Transverse colon (tissue), 4 donors: ENCODE results near the gene NABP2. TPM values are rescaled to one million over a fixed set of nuclear protein-coding genes. Genes with fewer than 3 reads are reported as not detected.

Experiments
- DNase-seq: peaks from one replicate; pipeline ENCODE4 v3.0.0-alpha.2; 2019
- H3K27ac ChIP-seq, 4 donors: fragments of 200-600 bp; sonication (generic); 2 replicates each; pipeline ENCODE4 v1.5.1; 2016 to 2018; ENCODE audit warnings: inconsistent platforms in 4 of 4
- H3K27me3 ChIP-seq: fragments of 200-600 bp; sonication (generic); 2 replicates; pipeline ENCODE4 v1.5.1; 2017; ENCODE audit warnings: inconsistent platforms
- H3K36me3 ChIP-seq, 4 donors: fragments of 200-600 bp; sonication (generic); 2 replicates each; pipeline ENCODE4 v1.5.1; 2017 to 2019; ENCODE audit warnings: inconsistent platforms in 4 of 4
- H3K4me1 ChIP-seq, 4 donors: fragments of 200-600 bp; sonication (generic); 2 replicates each; pipeline ENCODE4 v1.5.1; 2017 to 2020; ENCODE audit warnings: inconsistent platforms in 4 of 4
- H3K4me3 ChIP-seq, 4 donors: fragments of 200-600 bp; sonication (generic); 1 replicate in 1 of 4; 2 replicates in 3 of 4; pipeline versions ENCODE4 v1.5.1 to v1.6.1; 2017 to 2019; ENCODE audit warnings: inconsistent platforms in 4 of 4
- H3K9me3 ChIP-seq, 2 donors: fragments of 200-600 bp; sonication (generic); 2 replicates each; pipeline ENCODE4 v1.5.1; 2017 to 2019; ENCODE audit warnings: inconsistent platforms in 2 of 2
- CTCF ChIP-seq, 5 experiments: fragments of 200-600 bp in 3 of 5; fragments of 450-650 bp in 2 of 5; sonication (generic) in 3 of 5; IDR thresholded peaks; 1 replicate in 2 of 5; 2 replicates in 3 of 5; pipeline ENCODE4 v1.5.1; 2016 to 2017; ENCODE audit warnings: antibody characterized with exemption in 5 of 5, inconsistent platforms in 3 of 5, mild to moderate bottlenecking in 2 of 5, moderate library complexity in 1 of 5
- EP300 ChIP-seq: sonication (generic); formaldehyde crosslinking; IDR thresholded peaks from one replicate; pipeline ENCODE4 v1.6.1; 2017; ENCODE audit warnings: antibody characterized with exemption, low read depth
- POLR2A ChIP-seq: fragments of 450-650 bp; IDR thresholded peaks from one replicate; pipeline ENCODE4 v1.6.1; 2016; ENCODE audit warnings: antibody characterized with exemption, mild to moderate bottlenecking, moderate library complexity
- POLR2AphosphoS5 ChIP-seq, 3 donors: sonication (generic); formaldehyde crosslinking; IDR thresholded peaks; one replicate each; pipeline ENCODE4 v1.6.1; 2016; ENCODE audit warnings: antibody characterized with exemption in 3 of 3
- WGBS, 2 donors: methylation state at CpG; one replicate each; pipeline ENCODE4 v1.1.5; 2018; ENCODE audit warnings: low coverage in 1 of 2; 5-methylcytosine and 5-hydroxymethylcytosine counted together
- in situ Hi-C, 4 donors: fragments of 200-750 bp; cut with MboI; loops; one replicate each; pipeline versions ENCODE4 v1.15.0 to v1.15.1; 2017; ENCODE audit warnings: low sequenced_read_pairs in 3 of 4, low pct_ligation_motif_present in 1 of 4, low pct_unique_long_range_greater_than_20kb in 1 of 4
- intact Hi-C: fragments of 100-400 bp; cut with DNase I; formaldehyde crosslinking; loops from one replicate; pipeline ENCODE4 v1.15.1; 2023; ENCODE audit warnings: low total_unique reads
- total RNA-seq, 4 donors: library from RNA; depleted of rRNA; stranded (reverse); fragments of >200 nt; gene quantifications; one replicate each; pipeline ENCODE4 v1.1.0, GENCODE V29; 2016

Gene NABP2
- total RNA-seq, 4 donors from 2014 or later: 4.9 to 26.8 (median 15.5) TPM

GRCh38 chr12:56197921-56198635, 26.1 kb upstream of the NABP2 start:
- in situ Hi-C loops: loop anchor here in 1 of 4 donors (10.0 kb wide), 1 partner anchor 267 kb away; the partner anchor contains the start of gene SPRYD4
- Histone ChIP-seq H3K4me3 (no peak overlapping the region), H3K27ac (no peak overlapping the region), H3K27me3 (no peaks in the 10 kb centered on the region), H3K4me1 (peaks cover 0 to 11% (median 4%) of the 10 kb centered on the region in 4 donors), H3K9me3 (no peaks in the 10 kb centered on the region), H3K36me3 (no peaks in the 10 kb centered on the region)
- WGBS, 2 donors: 91 to 96% methylated on average over 3 to 9 of the region's 9 CpGs
- no peak for DNase-seq
- intact Hi-C loops: no loop called here
- TF ChIP-seq POLR2A (no peak), CTCF (IDR thresholded peaks at IDR 0.05) (no peak)

DNA sequence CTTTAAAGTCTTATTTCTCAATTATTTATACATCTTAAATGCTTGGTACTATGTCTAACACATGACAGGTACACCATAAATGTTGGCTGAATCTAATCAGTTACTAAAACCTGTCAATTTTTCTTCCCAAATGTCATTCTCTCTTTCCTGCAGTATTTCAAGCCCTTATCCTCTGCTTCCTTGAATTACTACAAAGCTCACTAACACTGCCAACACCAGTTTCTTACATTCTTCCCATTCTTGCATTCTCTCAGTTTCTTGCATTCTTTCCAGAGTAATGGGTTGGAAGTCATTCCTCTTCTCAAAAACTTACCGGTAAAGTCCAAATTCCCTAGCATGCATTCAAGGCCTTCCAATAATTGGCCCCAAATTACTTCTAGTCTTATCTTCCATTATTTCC, 25.3 kb upstream of the NABP2 start:
- Histone ChIP-seq H3K9me3 (no peaks in the 10 kb centered on the region), H3K27ac (no peak overlapping the region), H3K4me1 (peaks cover 0 to 11% (median 4%) of the 10 kb centered on the region in 4 donors), H3K27me3 (no peaks in the 10 kb centered on the region), H3K36me3 (no peaks in the 10 kb centered on the region), H3K4me3 (no peak overlapping the region)
- in situ Hi-C loops: loop anchor here in 1 of 4 donors (10.0 kb wide), 1 partner anchor 266 kb away; the partner anchor contains the start of gene SPRYD4
- intact Hi-C loops: no loop called here
- no peak for TF ChIP-seq POLR2AphosphoS5 (IDR thresholded peaks at IDR 0.05)
- TF ChIP-seq POLR2A: no peak
- TF ChIP-seq CTCF (IDR thresholded peaks at IDR 0.05): no peak
- no peak for TF ChIP-seq EP300
- no peak for DNase-seq
- 71 to 74% methylated on average over 1 of the region's 1 CpG for WGBS, 2 donors

DNA sequence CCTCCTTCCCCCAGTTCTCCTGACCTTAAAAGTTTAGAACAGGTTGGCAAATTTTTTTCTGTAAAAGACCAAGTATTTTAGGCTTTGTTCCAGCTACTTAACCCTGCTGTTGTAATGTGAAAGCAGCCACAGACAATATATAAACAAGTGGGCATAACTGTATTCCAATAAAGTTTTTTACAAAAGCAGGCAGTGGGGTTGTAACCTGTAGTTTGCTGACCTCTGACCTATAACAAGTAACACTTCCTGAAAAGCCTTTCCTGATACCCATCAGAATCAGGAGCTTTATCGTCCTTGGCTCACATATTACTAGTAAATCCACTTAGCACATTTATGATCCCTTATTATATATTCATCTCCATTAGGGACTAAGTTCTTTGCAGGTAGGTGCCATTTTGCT, 21.8 kb upstream of the NABP2 start:
- Histone ChIP-seq H3K36me3 (peaks cover 0 to 16% (median 2%) of the 10 kb centered on the region in 4 donors), H3K9me3 (no peaks in the 10 kb centered on the region), H3K4me3 (no peak overlapping the region), H3K4me1 (peaks cover 0 to 11% (median 4%) of the 10 kb centered on the region in 4 donors), H3K27me3 (no peaks in the 10 kb centered on the region), H3K27ac (peak overlapping the region in 2 of 4 donors; percentile 21 to 24)
- 17 to 34% methylated on average over 1 of the region's 1 CpG for WGBS, 2 donors
- intact Hi-C loops: no loop called here
- no peak for TF ChIP-seq EP300
- TF ChIP-seq POLR2AphosphoS5 (IDR thresholded peaks at IDR 0.05): no peak
- no peak for TF ChIP-seq CTCF (IDR thresholded peaks at IDR 0.05)
- no peak for TF ChIP-seq POLR2A
- in situ Hi-C loops: no loop called here
- no peak for DNase-seq

DNA sequence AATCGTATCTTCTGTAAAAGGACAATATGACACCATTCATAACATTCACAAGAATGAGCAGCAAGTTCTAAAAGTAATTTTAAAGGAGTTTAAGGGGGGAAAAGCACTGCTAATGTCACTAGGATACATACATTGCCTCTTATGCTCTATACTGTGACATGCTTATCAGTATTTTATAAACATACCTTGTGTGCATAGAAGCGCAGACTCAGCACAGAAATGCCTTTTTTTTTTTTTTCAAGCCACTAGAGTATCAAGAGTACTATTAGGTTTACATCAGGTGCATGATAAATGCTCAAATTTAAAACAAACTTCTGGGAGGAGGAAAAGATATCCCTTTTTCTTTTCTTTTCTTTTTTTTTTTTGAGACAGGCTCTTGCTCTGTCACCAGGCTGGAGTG, 21.3 kb upstream of the NABP2 start:
- no peak for TF ChIP-seq POLR2AphosphoS5 (IDR thresholded peaks at IDR 0.05)
- no peak for TF ChIP-seq CTCF (IDR thresholded peaks at IDR 0.05)
- no peak for TF ChIP-seq POLR2A
- TF ChIP-seq EP300: no peak
- peaks cover 0 to 11% (median 4%) of the 10 kb centered on the region in 4 donors for H3K4me1 ChIP-seq
- H3K27ac ChIP-seq: peak overlapping the region in 1 of 4 donors; percentile 21
- intact Hi-C loops (no loop called here), in situ Hi-C loops (no loop called here)
- H3K9me3 ChIP-seq: no peaks in the 10 kb centered on the region
- H3K36me3 ChIP-seq: peaks cover 0 to 21% (median 5%) of the 10 kb centered on the region in 4 donors
- H3K4me3 ChIP-seq: no peak overlapping the region
- no peaks in the 10 kb centered on the region for H3K27me3 ChIP-seq
- no peak for DNase-seq
- WGBS, 2 donors: 45 to 73% methylated on average over 2 of the region's 2 CpGs
